HCT116 (cell line): ENCODE results near the gene ZBTB39. TPM values are rescaled to one million over a fixed set of nuclear protein-coding genes. Genes with fewer than 3 reads are reported as not detected.

ENCODE experiments used
- ATAC-seq: fragments of 200-7000 bp; cut with Tn5 transposase; 2 replicates; pipeline ENCODE4 v1.9.1; 2020; ENCODE audit warnings: mild to moderate bottlenecking, moderate library complexity
- BruUV-seq: library from RNA; stranded (reverse); fragments of 400-500 nt; replicated peaks from 2 replicates; lab custom pipeline; 2021; lab: Mats Ljungman, UMichigan
- CTCF ChIA-PET: fragments of 300-600 bp; sonication (Branson Sonifier 250); formaldehyde crosslinking; loops from one replicate; lab custom pipeline; 2021; ENCODE audit warnings: antibody characterized with exemption; lab: Charles Lee
- POLR2A ChIA-PET: fragments of 300-600, 350-600 bp; sonication (Branson Sonifier 250); formaldehyde crosslinking; loops from one replicate; lab custom pipeline; 2021; ENCODE audit warnings: antibody characterized with exemption; lab: Charles Lee
- RAD21 ChIA-PET, 2 experiments: fragments of 300-600 bp; sonication (Branson Sonifier 250); formaldehyde crosslinking; loops; one replicate each; lab custom pipeline; 2023; ENCODE audit warnings: low total read pairs in 2 of 2; ENCODE audit not compliant: uncharacterized antibody in 2 of 2, unreplicated experiment in 2 of 2, low non-redundant PET in 1 of 2; lab: Charles Lee
- DNase-seq: peaks from one replicate; pipeline ENCODE4 v3.0.0-alpha.2; 2010; ENCODE audit warnings: low read depth, low spot score
- H2AFZ ChIP-seq: fragments of 200-600 bp; shearing (Covaris generic), sonication (generic); 2 replicates; pipeline ENCODE4 v1.6.1; 2017; ENCODE audit warnings: low read depth, mixed run types, mixed read lengths, antibody characterized with exemption, low read length; ENCODE audit not compliant: poor library complexity, severe bottlenecking
- H3K27ac ChIP-seq: 2 replicates; pipeline ENCODE4 v1.5.1; 2012; ENCODE audit warnings: low read depth, low read length
- H3K27me3 ChIP-seq: fragments of 200-600 bp; sonication (generic); 2 replicates; pipeline ENCODE4 v1.6.1; 2016; ENCODE audit warnings: mixed run types, low read length, mixed read lengths; ENCODE audit not compliant: insufficient read depth
- H3K36me3 ChIP-seq, 2 experiments: fragments of 200-500 bp in 1 of 2; fragments of 200-600 bp in 1 of 2; sonication (Bioruptor generic) in 1 of 2; sonication (generic) in 1 of 2; 2 replicates each; pipeline versions ENCODE4 v1.5.1 to v1.6.1; 2014 to 2016; ENCODE audit warnings: low read length in 2 of 2, inconsistent platforms in 1 of 2, mixed read lengths in 1 of 2, mixed run types in 1 of 2; ENCODE audit not compliant: insufficient read depth in 2 of 2, control insufficient read depth in 1 of 2
- H3K4me1 ChIP-seq, 2 experiments: fragments of 200-600 bp in 1 of 2; sonication (generic) in 1 of 2; 2 replicates each; pipeline versions ENCODE4 v1.5.1 to v1.6.1; 2012 to 2017; ENCODE audit warnings: low read length in 2 of 2, inconsistent platforms in 1 of 2, mild to moderate bottlenecking in 1 of 2, mixed read lengths in 1 of 2, mixed run types in 1 of 2, moderate library complexity in 1 of 2; ENCODE audit not compliant: insufficient read depth in 2 of 2, control insufficient read depth in 1 of 2
- H3K4me2 ChIP-seq: fragments of 200-600 bp; sonication (generic); 2 replicates; pipeline ENCODE4 v1.6.1; 2017; ENCODE audit warnings: mixed run types, low read length, mixed read lengths
- H3K4me3 ChIP-seq, 2 experiments: fragments of 200-600 bp in 1 of 2; sonication (generic) in 1 of 2; replicated peaks in 1 of 2; 2 replicates each; pipeline ENCODE4 v1.5.1; 2011 to 2016; ENCODE audit warnings: low read length in 2 of 2, control low read depth in 1 of 2, low read depth in 1 of 2, mild to moderate bottlenecking in 1 of 2, mixed read lengths in 1 of 2, mixed run types in 1 of 2
- H3K79me2 ChIP-seq: fragments of 200-600 bp; sonication (generic); 2 replicates; pipeline ENCODE4 v1.6.1; 2017; ENCODE audit warnings: mild to moderate bottlenecking, mixed run types, low read length, moderate library complexity, mixed read lengths; ENCODE audit not compliant: insufficient read depth
- H3K9ac ChIP-seq: fragments of 200-600 bp; sonication (generic); 2 replicates; pipeline ENCODE4 v1.6.1; 2016; ENCODE audit warnings: low read length, mixed read lengths
- H3K9me2 ChIP-seq: fragments of 200-600 bp; sonication (generic), shearing (Covaris generic); 2 replicates; pipeline ENCODE4 v1.6.1; 2017; ENCODE audit warnings: mixed run types, mild to moderate bottlenecking, moderate library complexity; ENCODE audit not compliant: insufficient read depth
- H3K9me3 ChIP-seq, 2 experiments: fragments of 200-500 bp in 1 of 2; fragments of 200-600 bp in 1 of 2; sonication (Bioruptor generic) in 1 of 2; sonication (generic) in 1 of 2; 2 replicates each; pipeline ENCODE4 v1.6.1; 2014 to 2017; ENCODE audit warnings: low read length in 2 of 2, mixed read lengths in 2 of 2, inconsistent platforms in 1 of 2, low read depth in 1 of 2, mild to moderate bottlenecking in 1 of 2, mixed run types in 1 of 2, moderate library complexity in 1 of 2; ENCODE audit not compliant: control insufficient read depth in 1 of 2, insufficient read depth in 1 of 2
- H4K20me1 ChIP-seq: fragments of 200-600 bp; sonication (generic), shearing (Covaris generic); 2 replicates; pipeline ENCODE4 v1.6.1; 2017; ENCODE audit warnings: mixed run types, mild to moderate bottlenecking, moderate library complexity; ENCODE audit not compliant: insufficient read depth
- ATF3 ChIP-seq: IDR thresholded peaks from 2 replicates; pipeline ENCODE4 v1.6.1; 2012
- CBX3 ChIP-seq: IDR thresholded peaks from 2 replicates; pipeline ENCODE4 v1.6.1; 2012; ENCODE audit warnings: low read depth
- CTCF ChIP-seq, 3 experiments: fragments of 200-600 bp in 1 of 3; sonication (generic) in 1 of 3; IDR thresholded peaks in 2 of 3; conservative IDR thresholded peaks in 1 of 3; 2 replicates each; pipeline ENCODE4 v1.5.1; 2012 to 2017; ENCODE audit warnings: low read depth in 2 of 3, low read length in 2 of 3, antibody characterized with exemption in 1 of 3, borderline replicate concordance in 1 of 3, control low read depth in 1 of 3, mild to moderate bottlenecking in 1 of 3, mixed read lengths in 1 of 3, mixed run types in 1 of 3, moderate library complexity in 1 of 3; ENCODE audit not compliant: insufficient read depth in 1 of 3
- EGR1 ChIP-seq: IDR thresholded peaks from 2 replicates; pipeline ENCODE4 v1.6.1; 2012; ENCODE audit warnings: low read depth
- EZH2phosphoT487 ChIP-seq: fragments of 200-600 bp; IDR thresholded peaks from 2 replicates; pipeline ENCODE4 v1.6.1; 2018; ENCODE audit warnings: antibody characterized with exemption, borderline replicate concordance
- FOSL1 ChIP-seq: IDR thresholded peaks from 2 replicates; pipeline ENCODE4 v1.6.1; 2012; ENCODE audit warnings: low read depth
- JUND ChIP-seq: IDR thresholded peaks from 2 replicates; pipeline ENCODE4 v1.6.1; 2012
- RAD21 ChIP-seq: IDR thresholded peaks from 2 replicates; pipeline ENCODE4 v1.6.1; 2012; ENCODE audit warnings: low read depth, mild to moderate bottlenecking
- SIN3A ChIP-seq: IDR thresholded peaks from 2 replicates; pipeline ENCODE4 v1.6.1; 2012; ENCODE audit warnings: low read depth
- SP1 ChIP-seq: IDR thresholded peaks from 2 replicates; pipeline ENCODE4 v1.6.1; 2012; ENCODE audit warnings: low read depth
- SRF ChIP-seq: IDR thresholded peaks from 2 replicates; pipeline ENCODE4 v1.6.1; 2012; ENCODE audit warnings: low read depth
- ZBTB33 ChIP-seq: IDR thresholded peaks from 2 replicates; pipeline ENCODE4 v1.6.1; 2011; ENCODE audit warnings: mild to moderate bottlenecking, low read length, moderate library complexity; ENCODE audit not compliant: insufficient replicate concordance; ENCODE audit errors: extremely low read depth
- ZNF274 ChIP-seq: fragments of 200-500 bp; sonication (Bioruptor generic); IDR thresholded peaks from 2 replicates; pipeline ENCODE4 v1.6.1; 2014; ENCODE audit warnings: mild to moderate bottlenecking, low read depth, low read length, inconsistent platforms
- intact Hi-C: fragments of 100-400 bp; cut with micrococcal nuclease; formaldehyde crosslinking; loops from 2 replicates; pipeline ENCODE4 v1.10.0; 2022
- total RNA-seq: library from RNA; stranded (reverse); gene quantifications from one replicate; pipeline ENCODE4 v1.2.1, GENCODE V29; 2021; ENCODE audit not compliant: unreplicated experiment

Gene ZBTB39
- total RNA-seq, 1 experiment from 2014 or later = 12.3 TPM

- peaks cover 4 to 25% of the 10 kb centered on the region in 2 experiments; a peak in 3 of 4 replicates for H3K4me1 ChIP-seq
- BruUV-seq = no TSS peak
- peaks cover 13 to 21% of the 10 kb centered on the region in 2 experiments; a peak in 3 of 4 replicates for H3K36me3 ChIP-seq
- peak overlapping the region; percentile 91 for H2AFZ ChIP-seq
- peak overlapping the region; percentile 65 for H3K4me2 ChIP-seq
- POLR2A ChIA-PET = no interaction called here
- H3K9ac ChIP-seq = peak overlapping the region; percentile 39
- peaks cover 4% of the 10 kb centered on the region; the same call in 1 of the 2 replicates for H3K27me3 ChIP-seq
- intact Hi-C loops = loop anchor here (5.0 kb wide), 1 partner anchor 250 kb away; no protein-coding TSS in a partner anchor
- no peaks in the 10 kb centered on the region for H4K20me1 ChIP-seq
- TF ChIP-seq JUND (no peak), EGR1 (no peak), RAD21 (no peak), SIN3A (no peak), CBX3 (no peak)
- no peaks in the 10 kb centered on the region for H3K9me2 ChIP-seq
- ATAC-seq (peak; percentile 27; the same call in 1 of the 2 replicates), DNase-seq (no peak)
- CTCF ChIA-PET = interaction anchor here (1.6 to 5.3 kb wide), 3 partner anchors 12 to 105 kb away, joined by 3 to 26 read pairs (median 16); partner anchors contain the start of gene STAT6
- H3K4me3 ChIP-seq = peak overlapping the region; percentile 21 to 45
- H3K79me2 ChIP-seq = peaks cover 34% of the 10 kb centered on the region
- no peak overlapping the region for H3K27ac ChIP-seq
- RAD21 ChIA-PET = no interaction called here
- no peaks in the 10 kb centered on the region for H3K9me3 ChIP-seq
Observed at GRCh38 chr12:57006809-57007475, 596 bp upstream of the ZBTB39 start.

- TF ChIP-seq ATF3 (no peak), EZH2phosphoT487 (no peak), SRF (no peak), JUND (no peak), SP1 (no peak), SIN3A (no peak), CTCF (IDR thresholded peaks at IDR 0.05 in 2 of 3, conservative IDR thresholded peaks at IDR 0.05 in 1 of 3; ENCODE audit: borderline replicate concordance in 1 of 3, insufficient read depth in 1 of 3, low read depth in 2 of 3, low read length in 2 of 3) (no peak), ZNF274 (no peak), FOSL1 (no peak), ZBTB33 (no peak)
- Histone ChIP-seq H2AFZ (no peak overlapping the region), H3K36me3 (peaks cover 23 to 29% of the 10 kb centered on the region in 2 experiments; a peak in 3 of 4 replicates), H4K20me1 (no peaks in the 10 kb centered on the region), H3K9me2 (no peaks in the 10 kb centered on the region), H3K4me3 (no peak overlapping the region; a peak in 1 of 4 replicates), H3K9me3 (no peaks in the 10 kb centered on the region), H3K4me2 (peak overlapping the region; percentile 93), H3K79me2 (peaks cover 54% of the 10 kb centered on the region), H3K27ac (no peak overlapping the region), H3K9ac (0 out of 2 replicates have a peak overlapping the region, but pooled peaks have one; percentile 90), H3K4me1 (peaks cover 4 to 30% of the 10 kb centered on the region in 2 experiments), H3K27me3 (no peaks in the 10 kb centered on the region)
- POLR2A ChIA-PET = interaction anchor here (0.9 kb wide), 1 partner anchor 279 kb away, joined by 3 read pairs; the partner anchor contains the start of gene NACA
- intact Hi-C loops = loop anchor here (5.0 kb wide), 1 partner anchor 247 kb away; no protein-coding TSS in a partner anchor
- RAD21 ChIA-PET = no interaction called here
- no peak for DNase-seq
- no TSS peak for BruUV-seq
- ATAC-seq = no peak
- CTCF ChIA-PET = interaction anchor here (0.8 to 1.5 kb wide), 4 partner anchors 17 to 368 kb away, joined by 3 to 5 read pairs (median 3); partner anchors contain the start of gene HSD17B6
Observed at GRCh38 chr12:57004651-57005050, 1.7 kb downstream of the ZBTB39 start.
